Cerebellar cortex (tissue), 1 donor: Measurements from ENCODE around the gene RUNDC3A.
A peak's percentile ranks its signal among the peaks of the same experiment; 100 is the strongest.

Source experiments
- DNase-seq: peaks from one replicate; pipeline ENCODE4 v3.0.0-alpha.2; 2015; ENCODE audit warnings: low spot score

Gene RUNDC3A

DNA sequence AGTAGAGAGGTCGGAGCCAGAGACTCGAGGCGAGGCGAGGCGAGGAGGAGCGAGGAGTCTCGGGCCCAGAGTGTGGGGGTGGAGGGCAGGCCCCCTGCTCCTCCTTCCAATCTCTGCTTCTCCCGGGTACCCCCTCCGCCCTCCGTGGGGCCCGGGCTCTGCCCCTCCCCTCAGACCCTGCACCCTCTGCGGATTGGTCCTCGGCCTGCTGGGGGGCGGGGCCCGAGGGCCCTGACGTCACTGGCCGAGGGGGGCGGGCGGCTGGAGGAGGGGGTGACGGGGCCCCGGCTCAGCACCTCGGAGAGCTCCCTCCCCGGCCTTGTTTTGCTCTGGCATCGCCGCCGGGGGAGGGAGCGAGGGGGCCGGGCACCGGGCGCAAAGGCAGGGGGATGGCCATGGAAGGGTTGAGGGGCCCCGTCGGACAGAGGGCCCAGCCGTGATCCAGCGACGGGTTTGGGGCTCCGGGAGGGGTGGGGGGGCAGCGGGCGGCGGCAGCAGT, at the start of gene RUNDC3A:
RUNDC3A (plus strand) TSS at position 282 of the 499 bp plus-strand sequence. CDS start 232 bp downstream, outside the sequence.
- peak; percentile 94 for DNase-seq

DNA sequence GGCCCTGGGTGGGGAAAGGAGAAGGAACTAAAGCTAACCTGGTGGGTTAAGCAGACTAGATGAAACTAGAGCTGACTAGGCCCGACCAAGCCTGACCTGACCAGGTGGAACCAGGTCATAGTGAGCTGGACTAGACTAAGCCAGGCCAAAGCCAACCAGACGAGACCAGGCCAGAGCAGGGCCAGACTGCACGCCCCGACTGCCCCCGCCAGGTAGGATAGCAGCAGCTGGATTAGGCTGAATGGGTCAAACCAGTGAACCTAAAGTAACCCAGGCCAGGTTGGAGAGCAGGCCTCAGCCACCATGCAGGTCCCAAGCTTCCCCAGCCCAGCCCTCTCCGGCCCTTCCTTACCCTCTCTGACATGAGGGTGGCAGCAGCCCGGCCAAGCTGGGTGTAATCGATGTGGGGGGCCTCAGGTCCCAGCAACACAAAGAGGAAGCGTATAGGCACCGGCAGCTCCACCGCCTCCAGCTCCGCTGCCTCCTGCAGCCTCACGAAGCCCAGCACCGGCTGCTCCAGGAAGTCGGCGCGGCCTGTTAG, 49.5 kb upstream of the RUNDC3A start:
- no peak for DNase-seq

GRCh38 chr17:44260296-44260695, 48.1 kb upstream of the RUNDC3A start:
- no peak for DNase-seq

DNA sequence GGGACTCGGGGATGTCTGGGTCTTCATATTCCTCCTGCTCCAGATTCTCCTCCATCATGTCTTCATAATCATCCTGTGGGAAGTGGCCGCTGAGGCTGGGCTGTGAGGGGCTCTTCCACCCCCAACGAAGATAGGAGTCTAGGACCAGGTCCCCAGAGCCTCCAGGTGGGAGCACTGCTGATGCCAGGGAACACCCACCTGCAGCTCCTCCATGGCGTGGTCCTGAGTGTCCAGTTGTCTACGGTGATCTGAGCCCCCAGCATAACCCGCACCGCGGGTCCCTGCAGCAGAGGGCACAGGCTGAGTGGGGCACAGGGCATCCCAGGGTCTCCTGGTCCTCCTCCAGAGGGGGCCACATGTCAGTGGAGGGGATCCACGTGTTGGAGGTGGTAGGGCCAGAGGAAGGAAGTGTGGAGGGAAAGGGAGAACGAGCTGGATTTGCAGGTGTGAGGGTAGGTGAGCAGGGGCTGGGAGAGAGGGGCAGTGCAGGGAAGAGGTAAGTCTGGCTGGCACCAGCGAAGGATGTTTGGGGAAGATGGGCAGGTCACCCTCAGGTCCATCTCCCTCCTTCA, 45.7 kb upstream of the RUNDC3A start:
- DNase-seq: no peak

DNA sequence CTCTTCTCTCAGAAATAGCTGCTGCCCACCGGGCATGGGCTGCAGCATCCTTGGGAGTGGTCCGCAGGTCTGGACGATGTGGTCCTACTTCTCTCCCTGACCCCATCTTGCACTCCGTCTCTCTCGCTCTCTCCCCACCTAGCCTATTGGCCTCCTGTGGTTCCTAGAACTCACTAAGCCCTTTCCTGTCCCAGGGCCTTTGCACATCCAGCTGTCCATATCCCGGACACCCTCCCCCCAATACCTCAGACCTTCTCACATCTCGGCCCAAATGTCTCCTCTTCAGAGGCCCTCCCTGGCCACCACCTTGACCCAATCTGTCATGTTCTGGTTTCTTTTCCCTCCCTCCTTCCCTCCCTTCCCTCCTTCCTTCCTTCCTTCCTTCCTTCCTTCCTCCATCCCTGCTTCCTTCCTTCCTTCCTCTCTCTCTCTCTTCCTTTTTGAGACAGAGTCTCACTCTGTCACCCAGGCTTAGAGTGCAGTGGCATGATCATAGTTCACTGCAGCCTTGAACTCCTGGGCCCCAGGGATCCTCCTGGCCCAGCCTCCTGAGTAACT, 45.0 kb upstream of the RUNDC3A start:
- DNase-seq: no peak

GRCh38 chr17:44266402-44267164, 41.8 kb upstream of the RUNDC3A start:
- DNase-seq: peak; percentile 46

GRCh38 chr17:44267165-44267455, 41.3 kb upstream of the RUNDC3A start:
- no peak for DNase-seq

DNA sequence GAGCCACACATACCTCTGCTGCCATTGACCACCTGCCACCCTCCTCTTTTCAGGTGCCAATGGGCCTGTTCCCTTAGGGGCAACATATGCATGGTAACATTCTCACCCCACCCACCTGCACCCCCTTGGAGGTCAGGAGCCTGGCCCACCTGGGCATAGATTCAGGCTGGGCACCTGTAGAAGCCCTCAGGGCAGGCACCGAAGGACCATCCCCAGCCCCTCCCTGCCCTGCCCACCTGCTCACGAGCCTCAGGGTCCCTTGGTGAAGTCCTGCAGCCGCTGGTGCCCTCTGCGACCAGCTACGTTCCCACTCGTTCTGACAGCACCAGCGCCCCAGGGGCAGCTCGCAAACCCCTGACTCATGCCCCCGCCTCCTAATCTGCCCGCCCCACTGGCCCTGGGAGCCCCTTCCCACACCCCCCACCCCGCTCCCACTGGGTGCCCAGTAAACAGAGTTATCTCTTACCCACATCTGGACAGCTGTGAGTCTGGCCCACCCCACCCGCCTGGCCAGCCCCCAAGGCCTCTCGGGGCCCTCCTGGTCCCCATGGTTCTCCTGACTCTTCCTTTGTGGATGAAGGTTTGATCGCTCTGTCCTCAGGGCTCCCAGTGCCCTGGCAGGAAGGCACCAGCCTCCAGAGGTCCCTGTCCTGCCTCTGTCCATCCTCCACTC, 40.4 kb upstream of the RUNDC3A start, which contains the start of gene SLC4A1:
SLC4A1 (minus strand) TSS at position 318 of the 673 bp plus-strand sequence. CDS start 5,269 bp downstream, outside the sequence.
- no peak for DNase-seq

- DNase-seq: no peak
These were observed 39.5 kb upstream of the RUNDC3A start for GRCh38 chr17:44268709-44269534.

DNA sequence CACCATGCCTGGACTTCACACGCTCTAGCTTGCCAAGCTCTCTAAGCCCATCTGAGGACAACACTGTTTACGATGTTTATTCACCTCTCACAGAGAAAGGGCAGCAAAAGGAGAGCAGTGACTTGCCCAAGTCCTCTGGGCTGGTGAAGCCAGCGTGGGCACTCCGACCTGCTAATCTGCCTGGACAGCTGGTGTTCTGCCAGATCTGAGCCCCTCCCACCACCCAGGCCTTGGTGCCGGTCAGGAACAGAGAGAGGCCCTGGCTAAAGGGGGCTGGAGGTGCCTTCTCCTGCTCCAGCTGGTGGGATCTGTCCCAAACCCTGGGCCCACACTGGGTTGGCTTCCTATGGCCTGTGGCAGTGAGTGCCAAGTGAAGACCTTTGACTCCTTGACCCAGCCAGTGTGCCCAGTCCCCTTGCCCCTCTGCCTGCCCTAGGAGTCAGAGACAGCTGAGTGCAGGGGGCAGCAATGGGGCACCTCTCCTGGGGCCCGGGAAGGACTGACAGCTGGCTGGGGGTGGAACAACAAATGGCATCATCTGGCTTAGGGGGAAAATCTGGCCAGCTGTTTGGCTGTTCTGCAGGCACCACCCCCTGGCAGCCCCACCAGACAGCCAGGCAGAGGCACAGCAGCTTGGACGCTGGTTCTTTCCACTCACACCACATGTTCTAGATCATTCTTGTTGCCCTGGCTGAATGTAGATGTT, 38.7 kb upstream of the RUNDC3A start:
- no peak for DNase-seq

- DNase-seq: no peak
These were observed 36.0 kb upstream of the RUNDC3A start for GRCh38 chr17:44272321-44272951.

- DNase-seq: no peak
These were observed 35.4 kb upstream of the RUNDC3A start for GRCh38 chr17:44272954-44273353.

DNA sequence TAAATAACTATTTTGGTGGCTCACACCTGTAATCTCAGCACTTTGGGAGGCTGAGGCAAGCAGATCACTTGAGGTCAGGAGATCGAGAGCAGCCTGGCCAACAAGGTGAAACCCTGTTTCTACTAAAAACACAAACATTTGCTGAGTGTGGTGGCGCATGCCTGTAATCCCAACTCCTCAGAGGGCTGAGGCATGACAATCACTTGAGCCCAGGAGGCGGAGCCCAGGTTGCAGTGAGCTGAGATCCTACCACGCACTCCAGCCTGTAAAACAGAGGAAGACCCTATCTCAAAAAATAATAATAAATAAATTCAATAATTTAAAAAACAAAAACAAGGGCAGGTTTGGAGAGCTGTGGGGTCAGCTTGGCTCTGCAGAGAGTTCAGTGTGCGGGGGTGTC, 34.8 kb upstream of the RUNDC3A start:
- DNase-seq: no peak

DNA sequence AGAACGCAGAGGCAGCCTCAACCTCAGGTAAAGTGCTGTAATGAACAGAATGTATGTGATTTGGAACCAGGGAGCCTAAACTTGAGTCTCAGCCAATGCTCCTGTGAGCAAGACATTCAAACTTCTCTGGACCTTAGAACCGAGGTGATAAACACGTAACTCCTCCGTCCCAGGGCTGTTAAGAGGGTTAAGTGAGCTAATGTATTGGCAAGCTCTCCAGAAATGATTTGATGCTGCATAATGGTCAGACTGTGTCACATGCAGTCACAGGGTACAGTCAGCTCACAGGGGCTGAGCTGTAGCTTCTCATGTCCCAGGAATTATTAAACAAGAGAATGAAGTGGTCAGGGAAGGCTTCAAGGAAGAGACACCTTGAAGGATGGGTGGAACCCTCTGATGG, 30.4 kb upstream of the RUNDC3A start:
- no peak for DNase-seq

DNA sequence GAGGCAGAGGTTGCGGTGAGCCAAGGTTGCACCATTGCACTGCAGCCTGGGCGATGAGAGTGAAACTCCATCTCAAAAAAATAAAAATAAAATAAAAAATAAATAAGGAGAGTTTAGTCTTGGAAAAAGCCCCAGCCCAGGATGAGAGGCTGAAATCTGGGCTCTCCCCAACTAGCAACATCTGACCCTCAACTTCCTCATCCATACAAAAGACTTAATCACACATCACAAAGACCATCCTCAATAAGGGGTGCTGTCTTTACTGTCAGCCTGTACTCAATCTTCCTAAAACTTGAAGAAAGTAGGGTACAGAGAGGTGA, 29.1 kb upstream of the RUNDC3A start:
- no peak for DNase-seq

GRCh38 chr17:44279666-44280391, 28.6 kb upstream of the RUNDC3A start:
- DNase-seq: no peak

DNA sequence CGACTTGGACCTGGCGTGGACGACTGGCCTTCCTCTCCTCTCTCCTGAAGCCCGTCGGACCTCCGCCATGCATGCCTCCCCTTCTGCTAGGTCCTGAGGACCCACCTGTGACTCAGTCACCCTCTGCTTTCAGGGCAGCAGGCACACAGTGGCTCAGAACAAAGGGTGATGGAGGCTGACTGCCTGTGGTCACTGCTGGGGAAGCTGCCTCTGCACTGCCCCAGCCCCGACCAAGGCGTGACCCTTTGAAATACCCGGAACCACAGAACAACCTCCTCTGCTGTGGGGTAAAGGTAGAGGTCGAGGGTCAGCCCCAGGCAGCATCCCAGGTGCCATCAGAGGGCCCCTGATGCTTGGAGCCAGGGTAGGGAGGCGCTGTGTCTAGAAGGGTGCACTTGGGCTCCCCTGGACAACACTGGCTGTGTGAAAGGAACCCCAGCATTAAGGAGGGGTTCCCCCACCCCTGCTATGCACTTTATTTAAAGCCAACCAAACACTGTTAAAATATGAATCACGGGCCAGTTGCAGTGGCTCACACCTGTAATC, 27.9 kb upstream of the RUNDC3A start:
- no peak for DNase-seq

- DNase-seq: no peak
These were observed 26.8 kb upstream of the RUNDC3A start for GRCh38 chr17:44281570-44281969.

- no peak for DNase-seq
These were observed 26.1 kb upstream of the RUNDC3A start for GRCh38 chr17:44282264-44282663.
